ENCODE measurements around the gene SET.

Gene SET

GRCh38 chr9:128718047-128718446 is 29.0 kb downstream of the SET start:
- H3K27me3 ChIP-seq (replicated peaks), result no peaks in the 10 kb centered on the region
- TF ChIP-seq CTCF (IDR thresholded peaks at IDR 0.05; ENCODE audit: low read depth, low read length, missing control alignments), result no peak
- no peak for DNase-seq
- no peak overlapping the region for H3K4me3 ChIP-seq (ENCODE audit: low read depth, low read length)
- in situ Hi-C loops (cut with HindIII; ENCODE audit: low pct_ligation_motif_present, low sequenced_read_pairs), result no loop called here
- no peak overlapping the region for H3K27ac ChIP-seq
- H3K36me3 ChIP-seq (replicated peaks), result no peaks in the 10 kb centered on the region

DNA sequence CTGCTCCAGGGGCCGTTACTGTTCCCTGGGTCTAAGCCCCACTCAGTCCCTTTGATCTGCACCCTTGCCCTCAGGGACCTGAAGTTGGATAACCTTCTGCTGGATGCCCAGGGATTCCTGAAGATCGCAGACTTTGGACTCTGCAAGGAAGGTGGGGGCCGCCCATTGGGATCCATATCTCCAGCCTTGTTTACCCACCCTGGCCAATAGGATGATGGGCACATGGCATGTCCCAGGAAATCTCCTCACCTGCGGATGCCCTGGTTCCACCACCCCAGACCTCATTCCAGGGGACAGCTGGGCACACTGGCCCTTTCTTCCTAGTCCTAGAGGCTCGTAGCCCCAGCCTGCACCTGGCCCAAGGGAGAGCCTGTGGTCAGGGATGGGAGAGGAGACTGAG is 29.5 kb downstream of the SET start:
- in situ Hi-C loops (cut with HindIII; ENCODE audit: low pct_ligation_motif_present, low sequenced_read_pairs), result no loop called here
- Histone ChIP-seq H3K36me3 (replicated peaks) (no peaks in the 10 kb centered on the region), H3K27me3 (replicated peaks) (no peaks in the 10 kb centered on the region)

GRCh38 chr9:128719919-128720605 is 31.0 kb downstream of the SET start:
- DNase-seq, result no peak
- H3K27me3 ChIP-seq (replicated peaks), result no peaks in the 10 kb centered on the region
- H3K36me3 ChIP-seq (replicated peaks), result no peaks in the 10 kb centered on the region
- in situ Hi-C loops (cut with HindIII; ENCODE audit: low pct_ligation_motif_present, low sequenced_read_pairs), result no loop called here
- no peak overlapping the region for H3K27ac ChIP-seq
- no peak for TF ChIP-seq CTCF (IDR thresholded peaks at IDR 0.05; ENCODE audit: low read depth, low read length, missing control alignments)
- no peak overlapping the region for H3K4me3 ChIP-seq (ENCODE audit: low read depth, low read length)

More for the DNA sequence above, 29.5 kb downstream of the SET start:
- no peak overlapping the region for H3K27ac ChIP-seq
- no peak for TF ChIP-seq CTCF (IDR thresholded peaks at IDR 0.05; ENCODE audit: low read depth, low read length, missing control alignments)
- DNase-seq, result no peak
- no peak overlapping the region for H3K4me3 ChIP-seq (ENCODE audit: low read depth, low read length)

DNA sequence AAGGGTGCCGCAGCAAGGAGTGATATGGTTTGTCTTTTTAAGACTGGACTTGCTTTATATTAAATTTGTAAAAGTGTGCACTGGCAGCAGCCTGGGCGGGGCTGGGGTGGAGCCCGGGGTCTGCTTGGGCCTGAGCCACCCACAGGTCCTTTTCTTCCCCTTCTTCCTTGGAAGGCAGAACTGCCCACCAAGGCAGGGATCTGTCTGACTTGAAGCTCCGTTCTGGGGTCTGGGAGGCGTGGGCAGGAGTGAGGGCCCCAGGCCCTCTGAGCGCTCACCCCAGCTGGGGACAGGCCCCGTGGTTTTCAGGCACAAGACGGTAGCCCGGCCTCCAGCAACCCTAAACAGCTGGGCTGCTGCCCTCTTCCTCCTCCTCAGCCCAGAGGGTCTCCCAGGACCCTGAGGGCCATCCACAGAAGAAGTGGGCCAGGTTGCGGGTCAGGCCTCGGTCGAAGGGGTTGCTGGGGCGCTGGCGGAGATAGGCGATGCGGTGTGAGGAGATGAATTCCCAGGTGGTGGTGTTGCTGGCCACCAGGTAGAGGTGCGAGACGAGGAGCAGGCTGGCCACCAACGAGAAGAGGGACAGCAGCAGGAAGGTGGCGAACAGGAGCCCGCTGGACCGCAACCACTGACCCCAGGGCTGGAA is 31.9 kb downstream of the SET start:
- in situ Hi-C loops (cut with HindIII; ENCODE audit: low pct_ligation_motif_present, low sequenced_read_pairs), result no loop called here
- Histone ChIP-seq H3K27me3 (replicated peaks) (no peaks in the 10 kb centered on the region), H3K27ac (no peak overlapping the region), H3K4me3 (ENCODE audit: low read depth, low read length) (no peak overlapping the region), H3K36me3 (replicated peaks) (no peaks in the 10 kb centered on the region)
- TF ChIP-seq CTCF (IDR thresholded peaks at IDR 0.05; ENCODE audit: low read depth, low read length, missing control alignments), result no peak
- no peak for DNase-seq

DNA sequence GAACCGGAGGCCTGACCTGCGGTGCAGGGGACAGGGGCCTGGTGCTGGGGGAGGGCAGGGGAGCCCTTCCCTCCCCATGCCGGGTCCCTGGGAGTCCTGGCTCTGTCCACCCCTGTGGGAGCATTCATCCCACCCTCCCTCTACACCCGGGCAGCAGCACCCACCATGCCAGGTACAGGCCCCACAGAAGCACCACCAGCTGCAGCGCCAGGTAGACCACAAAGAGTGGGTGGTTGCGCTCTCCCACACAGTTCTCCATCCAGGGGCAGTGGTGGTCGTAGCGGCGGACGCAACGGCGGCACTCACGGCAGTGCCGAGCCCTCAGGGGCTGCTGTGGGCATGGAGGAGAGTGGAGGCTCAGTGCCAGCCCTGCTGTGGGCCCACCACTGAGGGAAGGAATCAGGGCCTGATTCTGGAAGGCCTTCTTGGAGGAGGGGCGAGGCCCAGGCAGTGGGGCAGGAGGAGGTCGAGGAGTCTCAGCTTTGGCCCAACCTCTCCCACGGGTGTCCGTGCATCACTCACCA is 32.5 kb downstream of the SET start:
- TF ChIP-seq CTCF (IDR thresholded peaks at IDR 0.05; ENCODE audit: low read depth, low read length, missing control alignments), result no peak
- Histone ChIP-seq H3K27me3 (replicated peaks) (no peaks in the 10 kb centered on the region), H3K4me3 (ENCODE audit: low read depth, low read length) (no peak overlapping the region), H3K36me3 (replicated peaks) (no peaks in the 10 kb centered on the region), H3K27ac (no peak overlapping the region)
- in situ Hi-C loops (cut with HindIII; ENCODE audit: low pct_ligation_motif_present, low sequenced_read_pairs), result no loop called here
- no peak for DNase-seq

Data from brain microvascular endothelial cell (primary cell).